GM12878 (cell line): ENCODE results near the gene TRA2B. TPM values are rescaled to one million over a fixed set of nuclear protein-coding genes. Genes with fewer than 3 reads are reported as not detected.
A peak's percentile ranks its signal among the peaks of the same experiment; 100 is the strongest.

ENCODE experiments used
- ATF2 ChIP-seq: IDR thresholded peaks from 2 replicates; pipeline ENCODE4 v1.6.1; 2012; ENCODE audit warnings: low read length, inconsistent platforms
- DPF2 ChIP-seq: fragments of 450-650 bp; IDR thresholded peaks from 2 replicates; pipeline ENCODE4 v1.6.1; 2017; ENCODE audit warnings: mild to moderate bottlenecking
- EZH2 ChIP-seq: IDR thresholded peaks from 2 replicates; pipeline ENCODE4 v1.6.1; 2012; ENCODE audit warnings: low read depth, mild to moderate bottlenecking, control low read depth, inconsistent platforms, low read length, borderline replicate concordance; ENCODE audit not compliant: control insufficient read depth
- HCFC1 ChIP-seq: fragments of 150-350 bp; IDR thresholded peaks from 2 replicates; pipeline ENCODE4 v1.6.1; 2014; ENCODE audit warnings: low read length
- HDAC6 ChIP-seq: fragments of 200-600 bp; sonication (generic); IDR thresholded peaks from one replicate; pipeline ENCODE4 v1.8.0; 2017; ENCODE audit warnings: antibody characterized with exemption; ENCODE audit not compliant: unreplicated experiment
- KDM1A ChIP-seq: fragments of 200-600 bp; sonication (generic); IDR thresholded peaks from 2 replicates; pipeline ENCODE4 v1.6.1; 2016; ENCODE audit warnings: borderline replicate concordance
- KLF5 ChIP-seq: fragments of 450-650 bp; IDR thresholded peaks from 2 replicates; pipeline ENCODE4 v1.6.1; 2014; ENCODE audit warnings: mild to moderate bottlenecking; ENCODE audit not compliant: partially characterized antibody
- MYC ChIP-seq: IDR thresholded peaks from 2 replicates; pipeline ENCODE4 v1.6.1; 2011; ENCODE audit warnings: mild to moderate bottlenecking, low read length, moderate library complexity, inconsistent platforms; ENCODE audit not compliant: insufficient read depth, insufficient replicate concordance, insufficient read length, severe bottlenecking
- NFIC ChIP-seq: IDR thresholded peaks from 2 replicates; pipeline ENCODE4 v1.6.1; 2012; ENCODE audit warnings: low read depth, mild to moderate bottlenecking, inconsistent platforms, low read length, moderate library complexity
- PKNOX1 ChIP-seq: fragments of 450-650 bp; IDR thresholded peaks from 2 replicates; pipeline ENCODE4 v1.6.1; 2016; ENCODE audit warnings: mild to moderate bottlenecking
- POU2F2 ChIP-seq: IDR thresholded peaks from 3 replicates; pipeline ENCODE4 v1.6.1; 2011; ENCODE audit warnings: low read depth, mild to moderate bottlenecking, low read length, borderline replicate concordance
- SKIL ChIP-seq: fragments of 450-650 bp; IDR thresholded peaks from 2 replicates; pipeline ENCODE4 v1.6.1; 2017; ENCODE audit warnings: mild to moderate bottlenecking, low read depth, inconsistent platforms; ENCODE audit not compliant: poor library complexity, severe bottlenecking
- SMARCA5 ChIP-seq: fragments of 450-650 bp; IDR thresholded peaks from 2 replicates; pipeline ENCODE4 v1.6.1; 2017; ENCODE audit warnings: mild to moderate bottlenecking
- YY1 ChIP-seq: IDR thresholded peaks from 2 replicates; pipeline ENCODE4 v1.6.1; 2011; ENCODE audit warnings: low read depth, mild to moderate bottlenecking, low read length
- ZBED1 ChIP-seq: IDR thresholded peaks from 2 replicates; pipeline ENCODE4 v1.6.1; 2016; ENCODE audit warnings: borderline replicate concordance
- polyA plus RNA-seq, 11 experiments: library from polyadenylated mRNA; depleted of rRNA in 4 of 11; unstranded in 6 of 11; stranded (reverse) in 5 of 11; fragments of >200 nt; fragmentation: Nextera tagmentation in 4 of 11; fragmentation: Illumina TruSeq in 1 of 11; extraction: Ambion mirVana in 4 of 11; extraction: Trizol in 1 of 11; gene quantifications; 1 replicate in 1 of 11; 2 replicates in 10 of 11; pipeline versions ENCODE4 v1.2.1 to v1.2.3, GENCODE V29; 2011 to 2016; ENCODE audit warnings: inconsistent platforms in 2 of 11, missing spikeins in 2 of 11, low read depth in 1 of 11
- total RNA-seq, 4 experiments: library from RNA; depleted of rRNA in 3 of 4; stranded (reverse); fragments of >200 nt in 3 of 4; fragmentation: Illumina TruSeq in 1 of 4; extraction: Trizol in 1 of 4; gene quantifications; 2 replicates each; pipeline versions ENCODE4 v1.2.1 to v1.2.3, GENCODE V29; 2013 to 2021
- TF ChIP-seq, protein P1 (sequence below): fragments of 450-650 bp; conservative IDR thresholded peaks from 2 replicates; pipeline ENCODE4 v1.6.1; 2017; ENCODE audit warnings: mild to moderate bottlenecking, moderate library complexity
- TF ChIP-seq, protein P2 (sequence below): fragments of 450-650 bp; IDR thresholded peaks from 2 replicates; pipeline ENCODE4 v1.6.1; 2016; ENCODE audit warnings: mild to moderate bottlenecking, moderate library complexity, borderline replicate concordance

Gene TRA2B
- total and polyA plus RNA-seq, 10 of the 15 experiments (the other 5 are each of a cell fraction or from before 2014, with no cell fraction given) = 130 to 317 (median 278) TPM

GRCh38 chr3:185937689-185938374 is at the start of gene TRA2B (continued):
- TF ChIP-seq ATF2 = 0 out of 2 replicates have a peak, but pooled peaks have one; percentile 2
- no peak for TF ChIP-seq MYC
- TF ChIP-seq YY1 = peak; percentile 45; the same call in 1 of the 2 replicates
- TF ChIP-seq ZBED1 = peak; percentile 76; the same call in 1 of the 2 replicates
- no peak for TF ChIP-seq SKIL
- TF ChIP-seq KDM1A = no peak
- TF ChIP-seq HCFC1 = peak; percentile 33
- TF ChIP-seq EZH2 = no peak
- no peak for TF ChIP-seq PKNOX1
- peak; percentile 91 for TF ChIP-seq HDAC6
- peak; percentile 63 for TF ChIP-seq DPF2
- TF ChIP-seq KLF5 = peak; percentile 75
- TF ChIP-seq NFIC = peak; percentile 48; the same call in 1 of the 2 replicates
- TF ChIP-seq POU2F2 = peak; percentile 96
- TF ChIP-seq, protein P1, sequence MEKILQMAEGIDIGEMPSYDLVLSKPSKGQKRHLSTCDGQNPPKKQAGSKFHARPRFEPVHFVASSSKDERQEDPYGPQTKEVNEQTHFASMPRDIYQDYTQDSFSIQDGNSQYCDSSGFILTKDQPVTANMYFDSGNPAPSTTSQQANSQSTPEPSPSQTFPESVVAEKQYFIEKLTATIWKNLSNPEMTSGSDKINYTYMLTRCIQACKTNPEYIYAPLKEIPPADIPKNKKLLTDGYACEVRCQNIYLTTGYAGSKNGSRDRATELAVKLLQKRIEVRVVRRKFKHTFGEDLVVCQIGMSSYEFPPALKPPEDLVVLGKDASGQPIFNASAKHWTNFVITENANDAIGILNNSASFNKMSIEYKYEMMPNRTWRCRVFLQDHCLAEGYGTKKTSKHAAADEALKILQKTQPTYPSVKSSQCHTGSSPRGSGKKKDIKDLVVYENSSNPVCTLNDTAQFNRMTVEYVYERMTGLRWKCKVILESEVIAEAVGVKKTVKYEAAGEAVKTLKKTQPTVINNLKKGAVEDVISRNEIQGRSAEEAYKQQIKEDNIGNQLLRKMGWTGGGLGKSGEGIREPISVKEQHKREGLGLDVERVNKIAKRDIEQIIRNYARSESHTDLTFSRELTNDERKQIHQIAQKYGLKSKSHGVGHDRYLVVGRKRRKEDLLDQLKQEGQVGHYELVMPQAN = peak; percentile 14
- TF ChIP-seq SMARCA5 = peak; percentile 58
- TF ChIP-seq, protein P2, sequence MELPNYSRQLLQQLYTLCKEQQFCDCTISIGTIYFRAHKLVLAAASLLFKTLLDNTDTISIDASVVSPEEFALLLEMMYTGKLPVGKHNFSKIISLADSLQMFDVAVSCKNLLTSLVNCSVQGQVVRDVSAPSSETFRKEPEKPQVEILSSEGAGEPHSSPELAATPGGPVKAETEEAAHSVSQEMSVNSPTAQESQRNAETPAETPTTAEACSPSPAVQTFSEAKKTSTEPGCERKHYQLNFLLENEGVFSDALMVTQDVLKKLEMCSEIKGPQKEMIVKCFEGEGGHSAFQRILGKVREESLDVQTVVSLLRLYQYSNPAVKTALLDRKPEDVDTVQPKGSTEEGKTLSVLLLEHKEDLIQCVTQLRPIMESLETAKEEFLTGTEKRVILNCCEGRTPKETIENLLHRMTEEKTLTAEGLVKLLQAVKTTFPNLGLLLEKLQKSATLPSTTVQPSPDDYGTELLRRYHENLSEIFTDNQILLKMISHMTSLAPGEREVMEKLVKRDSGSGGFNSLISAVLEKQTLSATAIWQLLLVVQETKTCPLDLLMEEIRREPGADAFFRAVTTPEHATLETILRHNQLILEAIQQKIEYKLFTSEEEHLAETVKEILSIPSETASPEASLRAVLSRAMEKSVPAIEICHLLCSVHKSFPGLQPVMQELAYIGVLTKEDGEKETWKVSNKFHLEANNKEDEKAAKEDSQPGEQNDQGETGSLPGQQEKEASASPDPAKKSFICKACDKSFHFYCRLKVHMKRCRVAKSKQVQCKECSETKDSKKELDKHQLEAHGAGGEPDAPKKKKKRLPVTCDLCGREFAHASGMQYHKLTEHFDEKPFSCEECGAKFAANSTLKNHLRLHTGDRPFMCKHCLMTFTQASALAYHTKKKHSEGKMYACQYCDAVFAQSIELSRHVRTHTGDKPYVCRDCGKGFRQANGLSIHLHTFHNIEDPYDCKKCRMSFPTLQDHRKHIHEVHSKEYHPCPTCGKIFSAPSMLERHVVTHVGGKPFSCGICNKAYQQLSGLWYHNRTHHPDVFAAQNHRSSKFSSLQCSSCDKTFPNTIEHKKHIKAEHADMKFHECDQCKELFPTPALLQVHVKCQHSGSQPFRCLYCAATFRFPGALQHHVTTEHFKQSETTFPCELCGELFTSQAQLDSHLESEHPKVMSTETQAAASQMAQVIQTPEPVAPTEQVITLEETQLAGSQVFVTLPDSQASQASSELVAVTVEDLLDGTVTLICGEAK = peak; percentile 81; the same call in 1 of the 2 replicates
